ENCODE data around the gene ADGRG2. TPM values are rescaled to one million over a fixed set of nuclear protein-coding genes. Genes with fewer than 3 reads are reported as not detected.

ADGRG2 gene
- total and polyA plus RNA-seq, 10 donors, result 1.8 to 3.0 (median 1.9) TPM

GRCh38 chrX:19091596-19091995, 30.7 kb downstream of the ADGRG2 start:
- WGBS, 5 donors, result 83 to 93% (median 90%) methylated on average over 6 of the region's 6 CpGs
- Histone ChIP-seq H3K36me3 (no peaks in the 10 kb centered on the region), H3K4me3 (no peak overlapping the region), H3K4me1 (no peaks in the 10 kb centered on the region), H3K27me3 (replicated peaks in 1 of 7) (peaks cover 0 to 4% (median 0%) of the 10 kb centered on the region in 7 donors), H3K9me3 (peaks cover 0 to 21% (median 10%) of the 10 kb centered on the region in 8 donors), H3K27ac (no peak overlapping the region)
- TF ChIP-seq POLR2A (IDR thresholded peaks at IDR 0.05) (no peak), CTCF (IDR thresholded peaks at IDR 0.05 in 8 of 11, conservative IDR thresholded peaks at IDR 0.05 in 3 of 11) (no peak), POLR2AphosphoS5 (IDR thresholded peaks at IDR 0.05) (no peak)
- intact Hi-C loops (cut with DNase I; ENCODE audit: low total_unique reads), result no loop called here
- DNase-seq, result no peak

- 59 to 88% (median 73%) methylated on average over 2 of the region's 2 CpGs for WGBS, 5 donors
- no peak for DNase-seq
- Histone ChIP-seq H3K36me3 (no peaks in the 10 kb centered on the region), H3K27me3 (replicated peaks in 1 of 7) (peaks cover 0 to under 1% (median 0%) of the 10 kb centered on the region in 7 donors), H3K4me1 (no peaks in the 10 kb centered on the region), H3K4me3 (no peak overlapping the region), H3K27ac (no peak overlapping the region), H3K9me3 (peaks cover 0 to 21% (median 10%) of the 10 kb centered on the region in 8 donors)
- no peak for TF ChIP-seq CTCF (IDR thresholded peaks at IDR 0.05 in 8 of 11, conservative IDR thresholded peaks at IDR 0.05 in 3 of 11)
- no peak for TF ChIP-seq POLR2A (IDR thresholded peaks at IDR 0.05)
- no peak for TF ChIP-seq POLR2AphosphoS5 (IDR thresholded peaks at IDR 0.05)
- intact Hi-C loops (cut with DNase I; ENCODE audit: low total_unique reads), result no loop called here
Observed at GRCh38 chrX:19089555-19090040, 32.7 kb downstream of the ADGRG2 start.

GRCh38 chrX:19086102-19086772, 36.0 kb downstream of the ADGRG2 start:
- TF ChIP-seq POLR2A (IDR thresholded peaks at IDR 0.05) (no peak), POLR2AphosphoS5 (IDR thresholded peaks at IDR 0.05) (no peak), CTCF (IDR thresholded peaks at IDR 0.05 in 8 of 11, conservative IDR thresholded peaks at IDR 0.05 in 3 of 11) (no peak)
- H3K9me3 ChIP-seq, result peaks cover 0 to 21% (median 10%) of the 10 kb centered on the region in 8 donors
- H3K27ac ChIP-seq, result peak overlapping the region in 5 of 8 donors; percentile 15 to 77 (median 65)
- WGBS, 5 donors, result 12 to 50% (median 30%) methylated on average over 7 to 8 of the region's 8 CpGs
- H3K27me3 ChIP-seq (replicated peaks in 1 of 7), result no peaks in the 10 kb centered on the region
- H3K36me3 ChIP-seq, result no peaks in the 10 kb centered on the region
- DNase-seq, result no peak
- intact Hi-C loops (cut with DNase I; ENCODE audit: low total_unique reads), result no loop called here
- no peak overlapping the region for H3K4me3 ChIP-seq
- H3K4me1 ChIP-seq, result no peaks in the 10 kb centered on the region

GRCh38 chrX:19085666-19086065, 36.6 kb downstream of the ADGRG2 start:
- Histone ChIP-seq H3K36me3 (no peaks in the 10 kb centered on the region), H3K4me3 (no peak overlapping the region), H3K27ac (peak overlapping the region in 5 of 8 donors; percentile 15 to 77 (median 58)), H3K4me1 (no peaks in the 10 kb centered on the region), H3K27me3 (replicated peaks in 1 of 7) (no peaks in the 10 kb centered on the region), H3K9me3 (peaks cover 0 to 21% (median 10%) of the 10 kb centered on the region in 8 donors)
- intact Hi-C loops (cut with DNase I; ENCODE audit: low total_unique reads), result no loop called here
- WGBS, 5 donors, result 84 to 100% (median 97%) methylated on average over 3 of the region's 3 CpGs
- DNase-seq, result no peak
- TF ChIP-seq CTCF (IDR thresholded peaks at IDR 0.05 in 8 of 11, conservative IDR thresholded peaks at IDR 0.05 in 3 of 11), result no peak
- no peak for TF ChIP-seq POLR2A (IDR thresholded peaks at IDR 0.05)
- no peak for TF ChIP-seq POLR2AphosphoS5 (IDR thresholded peaks at IDR 0.05)

Measured in spleen (tissue), 11 donors.